ENCODE measurements around the gene SGPP1. TPM values are rescaled to one million over a fixed set of nuclear protein-coding genes. Genes with fewer than 3 reads are reported as not detected.

SGPP1 gene
- total RNA-seq, 4 donors from 2014 or later, result 5.9 to 13.9 (median 6.8) TPM

DNA sequence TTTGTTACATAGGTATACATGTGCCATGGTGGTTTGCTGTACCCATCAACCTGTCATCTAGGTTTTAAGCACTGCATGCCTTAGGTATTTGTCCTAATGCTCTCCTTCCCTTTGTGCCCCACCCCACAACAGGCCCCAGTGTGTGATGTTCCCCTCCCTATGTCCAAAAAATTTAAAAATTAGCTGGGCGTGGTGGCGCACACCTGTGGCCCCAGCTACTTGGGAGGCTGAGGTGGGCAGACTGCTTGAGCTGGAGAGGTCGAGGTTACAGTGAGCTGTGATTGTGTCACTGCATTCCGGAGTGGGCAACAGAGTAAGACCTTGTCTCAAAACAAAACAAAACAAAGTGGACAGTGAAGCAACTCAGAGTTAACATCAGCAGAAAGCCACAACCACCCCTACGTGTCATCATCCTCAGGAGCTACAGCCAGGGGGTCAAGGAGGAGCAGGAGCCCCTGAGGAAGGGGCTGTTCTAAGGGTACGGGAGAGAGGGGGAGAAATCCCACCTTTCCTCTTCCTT, 36.8 kb upstream of the SGPP1 start:
- WGBS, 2 donors, result 84 to 93% methylated on average over 6 of the region's 6 CpGs
- H3K4me3 ChIP-seq (ENCODE audit: low read depth, poor library complexity, severe bottlenecking), result no peak overlapping the region
- intact Hi-C loops (cut with DNase I; ENCODE audit: low total_unique reads), result no loop called here
- DNase-seq (ENCODE audit: low spot score in 2 of 2), result no peak
- TF ChIP-seq POLR2A (IDR thresholded peaks at IDR 0.05) (no peak), CTCF (IDR thresholded peaks at IDR 0.05) (no peak)

- WGBS, 2 donors, result 77 to 88% methylated on average over 5 of the region's 5 CpGs
- intact Hi-C loops (cut with DNase I; ENCODE audit: low total_unique reads), result no loop called here
These were observed 36.2 kb upstream of the SGPP1 start for GRCh38 chr14:63764103-63764502.

DNA sequence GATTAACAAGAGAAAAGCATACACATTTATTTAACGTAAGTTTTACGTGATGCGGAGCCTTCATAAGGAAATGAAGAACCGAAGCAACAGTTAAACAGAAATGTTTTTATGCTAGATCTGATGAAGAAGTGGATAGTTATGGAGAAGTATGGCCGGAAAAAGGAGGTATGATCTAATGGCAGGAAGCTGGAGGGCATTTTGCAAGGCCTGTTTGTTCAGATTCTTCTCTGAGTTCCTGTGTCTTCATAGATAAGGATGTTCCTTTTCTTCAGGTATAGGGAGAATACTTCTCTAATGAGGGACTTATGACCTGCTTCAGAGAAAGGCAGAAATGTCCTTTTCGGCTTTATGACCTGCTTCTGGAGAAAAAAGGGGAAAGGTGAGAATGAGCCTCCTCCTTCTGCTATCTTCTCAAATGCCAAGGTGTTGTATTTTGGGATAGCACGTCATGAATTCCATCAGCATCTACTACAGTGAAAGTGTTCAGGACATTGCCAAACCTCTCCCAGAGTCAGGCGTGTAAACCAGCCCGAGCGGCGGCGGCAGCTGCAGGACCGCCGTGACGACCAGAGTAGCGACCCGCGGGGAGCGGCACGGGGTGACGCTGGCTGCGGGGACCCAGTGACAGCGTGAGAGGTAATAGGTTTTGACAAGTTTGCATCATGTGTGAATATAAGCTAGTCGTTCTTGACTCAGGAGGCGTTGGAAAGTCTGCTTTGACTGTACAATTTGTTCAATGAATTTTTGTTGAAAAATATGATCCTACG, 33.7 kb upstream of the SGPP1 start:
- H3K4me3 ChIP-seq (ENCODE audit: low read depth, poor library complexity, severe bottlenecking), result no peak overlapping the region
- WGBS, 2 donors, result 86% methylated on average over 25 to 26 of the region's 26 CpGs
- TF ChIP-seq POLR2A (IDR thresholded peaks at IDR 0.05) (no peak), CTCF (IDR thresholded peaks at IDR 0.05) (no peak)
- no peak for DNase-seq (ENCODE audit: low spot score in 2 of 2)
- intact Hi-C loops (cut with DNase I; ENCODE audit: low total_unique reads), result no loop called here

More at GRCh38 chr14:63764103-63764502, 36.2 kb upstream of the SGPP1 start:
- no peak overlapping the region for H3K4me3 ChIP-seq (ENCODE audit: low read depth, poor library complexity, severe bottlenecking)
- TF ChIP-seq POLR2A (IDR thresholded peaks at IDR 0.05) (no peak), CTCF (IDR thresholded peaks at IDR 0.05) (no peak)
- DNase-seq (ENCODE audit: low spot score in 2 of 2), result no peak

DNA sequence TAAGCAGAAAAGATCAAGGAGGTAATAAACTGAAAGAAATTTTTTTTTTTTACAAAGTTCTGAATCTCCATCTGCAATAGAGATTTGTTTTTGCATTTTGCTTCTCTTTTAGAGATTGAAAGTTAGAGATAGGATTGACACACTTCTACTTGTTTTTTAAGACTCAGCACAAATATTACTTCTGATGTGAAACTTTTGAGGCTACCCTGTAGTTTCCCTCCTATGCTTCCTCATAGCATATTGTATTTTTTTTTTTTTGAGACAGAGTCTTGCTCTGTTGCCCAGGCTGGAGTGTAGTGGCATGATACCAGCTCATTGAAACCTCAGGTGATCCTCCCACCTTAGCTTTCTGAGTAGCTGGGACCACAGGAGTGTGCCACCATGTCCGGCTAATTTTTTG, 32.1 kb upstream of the SGPP1 start:
- WGBS, 2 donors, result 95 to 100% methylated on average over 1 of the region's 1 CpG

DNA sequence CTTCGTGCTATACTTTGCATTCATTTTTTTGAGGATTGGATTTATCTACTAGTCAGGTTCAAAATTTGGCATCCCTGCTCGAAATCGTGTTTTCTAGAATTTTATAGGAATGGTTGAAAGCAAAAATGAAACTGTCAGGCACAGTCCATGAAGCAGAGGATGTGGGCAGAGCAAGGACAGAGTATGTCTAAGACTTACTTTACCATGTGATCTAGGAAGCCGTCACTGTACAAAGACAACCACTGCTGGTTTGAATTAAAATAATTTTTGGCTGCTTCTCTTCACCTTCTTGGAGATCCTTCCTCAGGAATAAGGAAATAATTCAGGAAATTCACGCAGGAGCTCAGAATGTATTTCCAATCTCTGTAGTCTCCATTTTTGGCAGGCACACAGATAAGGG, 31.6 kb upstream of the SGPP1 start:
- DNase-seq (ENCODE audit: low spot score in 2 of 2), result no peak
- intact Hi-C loops (cut with DNase I; ENCODE audit: low total_unique reads), result no loop called here
- H3K4me3 ChIP-seq (ENCODE audit: low read depth, poor library complexity, severe bottlenecking), result no peak overlapping the region
- no peak for TF ChIP-seq POLR2A (IDR thresholded peaks at IDR 0.05)
- TF ChIP-seq CTCF (IDR thresholded peaks at IDR 0.05), result no peak
- WGBS, 2 donors, result 44 to 53% methylated on average over 5 of the region's 5 CpGs

More for the DNA sequence above, 32.1 kb upstream of the SGPP1 start:
- H3K4me3 ChIP-seq (ENCODE audit: low read depth, poor library complexity, severe bottlenecking), result no peak overlapping the region
- intact Hi-C loops (cut with DNase I; ENCODE audit: low total_unique reads), result no loop called here
- DNase-seq (ENCODE audit: low spot score in 2 of 2), result no peak
- TF ChIP-seq POLR2A (IDR thresholded peaks at IDR 0.05) (no peak), CTCF (IDR thresholded peaks at IDR 0.05) (no peak)

Data from lower leg skin (tissue), 4 donors.